Smooth muscle cell of the brain vasculature (primary cell): ENCODE results near the gene TNK1.
"Not testable (repeated sequence)": the region's sequence is repeated elsewhere in the genome, so short reads cannot be mapped to it uniquely, and the experiment has no call there.

Experiments used
- DNase-seq: peaks from one replicate; pipeline ENCODE4 v3.0.0-alpha.2; 2012; ENCODE audit warnings: low read depth, low spot score

TNK1 gene

DNA sequence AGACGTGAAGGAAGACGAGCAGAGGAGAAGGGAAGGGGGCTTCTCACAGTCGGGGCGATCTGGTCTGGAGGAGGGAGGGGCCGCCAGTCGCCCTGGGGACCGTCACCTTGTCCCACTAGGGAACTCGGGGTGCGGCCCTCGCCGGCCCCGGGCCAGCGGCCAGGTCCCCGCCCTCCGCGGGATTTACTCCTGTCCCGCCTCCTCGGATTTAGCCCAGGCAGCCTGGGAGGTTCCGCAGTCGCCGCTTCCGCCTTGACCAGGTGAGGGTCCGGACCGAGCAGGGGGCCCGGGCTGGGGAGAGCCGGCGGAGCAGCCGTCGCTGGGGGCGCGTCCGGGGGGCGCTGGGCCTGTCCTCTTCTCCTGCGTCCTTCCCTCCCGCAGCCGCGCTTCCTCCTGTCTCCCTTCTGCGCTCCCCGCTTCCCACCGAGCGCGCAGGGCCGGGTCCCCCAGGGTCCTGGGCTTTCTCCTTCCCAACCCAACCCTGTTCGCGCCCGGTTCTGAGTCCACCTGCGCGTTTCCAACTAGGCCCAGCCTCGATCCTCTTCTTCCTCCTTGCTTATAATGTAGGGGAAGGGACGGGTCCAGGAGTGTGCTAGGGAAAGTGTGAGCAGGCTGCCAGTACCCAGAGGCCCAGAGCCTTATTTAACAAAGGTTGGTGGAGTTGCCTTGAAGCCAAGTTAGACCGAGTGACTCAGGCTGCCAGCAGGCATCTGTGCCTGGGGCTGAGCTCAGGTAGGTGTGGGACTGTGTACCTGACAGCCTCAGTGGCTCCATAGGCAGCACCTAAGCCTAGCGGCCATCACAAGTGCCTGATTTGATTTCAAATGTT, at the start of gene TNK1:
Gene TNK1, plus strand, starts transcription at position 235 of the 829 bp plus-strand sequence. CDS start 1,838 bp downstream, outside the sequence.
- DNase-seq = no peak

GRCh38 chr17:7332111-7332510, 48.8 kb upstream of the TNK1 start:
- DNase-seq = no peak

DNA sequence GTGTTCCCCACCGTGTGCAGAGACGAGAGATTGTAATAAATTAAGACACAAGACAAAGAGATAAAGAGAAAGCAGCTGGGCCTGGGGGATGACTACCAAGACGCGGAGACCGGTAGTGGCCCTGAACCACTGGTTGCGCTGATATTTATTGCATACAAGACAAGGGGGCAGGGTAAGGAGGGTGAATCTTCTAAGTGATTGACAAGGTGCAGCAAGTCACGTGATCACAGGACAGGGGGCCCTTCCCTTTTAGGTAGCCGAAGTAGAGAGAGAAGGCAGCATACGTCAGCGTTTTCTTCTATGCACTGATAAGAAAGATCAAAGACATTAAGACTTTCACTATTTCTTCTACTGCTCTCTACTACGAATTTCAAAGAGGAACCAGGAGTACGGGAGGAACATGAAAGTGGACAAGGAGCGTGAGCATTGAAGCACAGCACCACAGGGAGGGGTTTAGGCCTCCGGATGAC, 48.3 kb upstream of the TNK1 start:
- not testable (repeated sequence) for DNase-seq

GRCh38 chr17:7334938-7335538, 45.9 kb upstream of the TNK1 start:
- DNase-seq = no peak

DNA sequence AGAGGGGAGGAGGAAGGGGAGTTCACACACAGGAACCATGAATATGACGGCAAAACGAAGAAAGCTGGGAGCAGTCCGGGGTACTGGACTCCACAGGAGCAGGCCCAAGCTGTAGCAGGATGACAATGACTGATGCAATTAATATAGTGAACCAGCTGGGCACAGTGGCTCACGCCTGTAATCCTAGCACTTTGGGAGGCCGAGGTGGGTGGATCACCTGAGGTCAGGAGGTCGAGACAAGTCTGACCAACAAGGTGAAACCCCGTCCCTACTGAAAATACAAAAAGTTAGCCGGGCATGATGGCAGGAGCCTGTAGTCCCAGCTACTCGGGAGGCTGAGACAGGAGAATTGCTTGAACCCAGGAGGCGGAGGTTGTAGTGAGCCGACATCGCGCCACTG, 45.1 kb upstream of the TNK1 start:
- DNase-seq = not testable (repeated sequence)

GRCh38 chr17:7336240-7337175, 44.4 kb upstream of the TNK1 start, which contains the start of gene ACAP1:
Gene ACAP1 (plus strand): TSS chr17:7336529. CDS start chr17:7336735, 206 bp downstream.
- DNase-seq = no peak

DNA sequence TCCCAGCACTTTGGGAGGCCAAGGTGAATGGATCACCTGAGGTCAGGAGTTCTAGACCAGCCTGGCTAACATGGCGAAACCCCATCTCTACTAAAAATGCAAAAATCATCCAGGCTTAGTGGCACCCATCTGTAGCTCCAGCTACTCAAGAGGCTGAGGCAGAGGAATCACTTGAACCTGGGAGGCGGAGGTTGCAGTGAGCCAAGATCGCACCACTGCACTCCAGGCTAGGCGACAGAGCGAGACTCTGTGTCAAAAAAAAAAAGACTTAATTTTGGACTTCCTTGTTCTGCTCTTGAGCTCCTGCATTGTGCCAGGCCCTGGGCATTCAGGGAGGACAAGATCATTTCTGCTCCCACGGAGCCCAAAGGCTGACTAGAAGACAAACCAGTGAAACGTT, 43.3 kb upstream of the TNK1 start:
- DNase-seq = not testable (repeated sequence)

GRCh38 chr17:7340179-7340578, 40.7 kb upstream of the TNK1 start:
- DNase-seq = no peak

- DNase-seq = no peak
These were observed 39.0 kb upstream of the TNK1 start for GRCh38 chr17:7341842-7342241.

- DNase-seq = no peak
These were observed 37.6 kb upstream of the TNK1 start for GRCh38 chr17:7343250-7343649.

DNA sequence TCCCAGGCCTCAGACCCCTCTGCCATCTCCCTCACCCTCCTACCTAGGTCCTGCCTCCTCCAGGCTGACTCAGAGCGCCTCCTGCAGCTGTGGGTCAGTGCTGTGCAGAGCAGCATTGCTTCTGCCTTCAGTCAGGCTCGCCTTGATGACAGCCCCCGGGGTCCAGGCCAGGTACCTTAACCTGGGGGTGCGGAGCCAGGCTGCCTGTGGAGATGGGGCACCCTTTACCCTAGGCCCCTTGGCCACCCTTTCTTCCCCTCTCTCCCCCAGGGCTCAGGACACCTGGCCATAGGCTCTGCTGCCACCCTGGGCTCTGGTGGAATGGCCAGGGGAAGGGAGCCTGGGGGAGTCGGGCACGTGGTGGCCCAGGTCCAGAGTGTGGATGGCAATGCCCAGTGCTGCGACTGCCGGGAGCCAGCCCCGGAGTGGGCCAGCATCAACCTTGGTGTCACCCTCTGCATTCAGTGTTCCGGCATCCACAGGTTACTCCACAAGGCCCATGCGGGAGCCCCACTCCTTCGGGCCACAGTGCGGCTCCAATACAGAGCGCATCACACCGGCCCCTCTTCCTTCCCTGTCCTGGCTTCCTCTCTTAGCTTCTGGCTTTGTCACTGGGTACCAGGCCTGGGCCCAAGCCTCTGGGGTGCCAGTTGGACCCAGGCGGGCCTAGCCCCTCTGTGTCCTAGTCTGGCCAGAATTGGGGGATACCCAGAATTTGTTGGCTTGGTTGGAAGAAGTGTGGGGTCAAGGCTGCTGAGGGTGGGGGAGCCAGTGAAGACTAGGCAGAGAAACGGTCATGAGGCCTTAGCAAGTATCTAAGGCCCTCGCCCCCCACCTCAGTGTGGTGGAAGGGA, 33.9 kb upstream of the TNK1 start:
- DNase-seq = no peak

DNA sequence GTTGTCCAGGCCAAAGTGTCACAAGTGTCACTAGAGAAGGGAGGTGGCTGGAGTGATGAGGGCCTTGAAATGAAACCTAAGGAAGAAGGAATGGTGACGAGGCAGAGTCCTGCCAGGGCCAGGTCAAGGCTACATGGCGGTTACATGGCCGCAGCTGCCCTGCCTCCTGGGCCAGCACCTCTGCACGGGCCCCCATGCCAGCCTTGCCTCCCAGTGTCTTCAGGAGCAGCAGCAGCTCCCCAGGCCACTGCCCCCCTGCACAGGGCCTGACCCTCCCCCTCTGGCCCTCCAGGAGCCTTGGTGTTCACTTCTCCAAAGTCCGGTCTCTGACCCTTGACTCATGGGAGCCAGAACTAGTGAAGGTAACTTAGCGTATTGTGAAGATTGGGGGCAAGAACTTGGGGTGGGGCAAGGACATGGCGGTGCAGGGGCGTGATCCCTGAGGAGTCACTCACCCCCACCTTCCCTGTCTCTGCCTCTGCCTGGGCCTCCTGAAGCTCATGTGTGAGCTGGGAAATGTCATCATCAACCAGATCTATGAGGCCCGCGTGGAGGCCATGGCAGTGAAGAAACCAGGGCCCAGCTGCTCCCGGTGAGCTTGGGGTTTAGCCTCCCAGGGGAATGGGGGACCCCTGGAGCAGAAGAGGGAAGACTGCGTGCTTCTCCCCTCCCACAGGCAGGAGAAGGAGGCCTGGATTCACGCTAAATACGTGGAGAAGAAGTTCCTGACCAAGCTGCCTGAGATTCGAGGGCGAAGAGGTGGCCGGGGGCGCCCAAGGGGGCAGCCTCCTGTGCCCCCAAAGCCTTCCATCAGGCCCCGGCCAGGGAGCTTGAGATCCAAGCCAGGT, 33.0 kb upstream of the TNK1 start:
- no peak for DNase-seq

DNA sequence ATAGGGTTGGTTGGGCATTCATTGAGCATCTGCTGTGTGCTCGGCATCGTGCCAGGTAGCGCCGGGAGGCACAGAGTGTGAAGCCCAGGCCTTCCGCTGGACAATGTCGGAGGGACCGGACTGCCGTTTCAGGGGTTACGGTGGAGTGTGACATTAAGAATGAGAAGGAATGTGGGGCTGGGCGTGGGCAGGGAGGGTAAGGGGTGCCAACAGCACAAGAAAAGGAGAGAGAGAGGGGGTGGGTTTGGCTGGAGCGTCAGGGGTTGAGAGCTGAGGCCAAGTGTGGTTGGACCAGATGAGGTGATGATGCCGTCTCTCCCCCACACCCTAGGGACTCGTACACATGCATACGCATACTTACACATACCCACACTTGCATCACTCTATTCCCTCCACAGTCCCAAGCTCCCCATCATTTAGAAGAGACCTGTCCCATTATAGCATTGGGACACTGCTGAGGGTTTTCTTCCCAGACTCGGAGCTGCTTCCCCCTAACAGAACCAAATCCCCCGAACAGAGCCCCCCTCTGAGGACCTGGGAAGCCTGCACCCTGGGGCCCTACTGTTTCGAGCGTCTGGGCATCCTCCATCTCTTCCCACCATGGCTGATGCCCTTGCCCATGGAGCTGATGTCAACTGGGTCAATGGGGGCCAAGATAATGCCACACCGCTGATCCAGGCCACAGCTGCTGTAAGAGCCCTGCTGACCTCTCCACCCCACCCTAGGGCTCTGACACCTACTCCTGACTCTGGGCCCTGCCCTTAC, 32.2 kb upstream of the TNK1 start:
- DNase-seq = no peak

DNA sequence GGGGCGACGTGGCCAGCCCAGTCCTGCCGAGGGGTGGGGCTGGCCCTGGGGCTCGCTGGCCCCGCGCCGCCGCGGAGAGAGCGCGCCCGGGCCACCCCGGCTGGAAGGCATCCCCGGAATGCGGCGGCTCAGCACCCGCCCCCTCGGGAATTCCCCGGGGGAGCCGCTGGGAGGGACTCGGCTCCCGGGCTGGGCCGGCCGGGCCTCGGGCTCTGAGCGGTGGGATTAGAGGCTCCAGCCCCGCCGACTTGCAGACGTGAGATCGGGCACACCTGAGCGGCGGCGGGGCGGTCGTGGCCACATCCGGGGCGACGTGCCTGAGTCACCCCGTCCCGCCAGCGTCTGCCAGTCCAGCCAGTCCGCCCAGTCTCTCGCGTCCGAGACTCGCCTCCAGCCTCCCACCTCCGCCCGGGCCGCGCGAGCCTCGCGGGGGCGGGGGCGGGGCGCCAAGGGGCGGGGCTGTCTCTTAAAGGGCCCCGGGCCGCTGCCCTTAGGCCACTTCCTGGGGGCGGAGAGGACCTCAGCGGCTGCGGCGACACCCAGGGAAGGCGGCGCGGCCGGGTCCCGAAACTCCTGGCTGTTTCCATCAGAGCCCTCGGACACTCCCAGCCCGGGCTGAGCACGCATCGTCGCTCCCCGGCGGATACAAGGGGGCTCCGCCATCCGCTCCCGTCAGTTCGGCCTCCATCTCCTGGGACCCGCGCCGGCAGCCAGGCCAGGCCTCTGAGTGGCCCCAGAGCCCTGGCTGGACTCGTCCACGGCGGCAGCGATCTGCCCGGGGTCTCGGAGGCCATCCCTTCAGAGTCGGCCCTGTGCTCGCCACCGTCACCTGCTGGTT, 29.0 kb upstream of the TNK1 start, which contains the start of gene KCTD11:
Gene KCTD11, plus strand, starts transcription at position 498 of the 838 bp plus-strand sequence.
- peak; percentile 37 for DNase-seq

DNA sequence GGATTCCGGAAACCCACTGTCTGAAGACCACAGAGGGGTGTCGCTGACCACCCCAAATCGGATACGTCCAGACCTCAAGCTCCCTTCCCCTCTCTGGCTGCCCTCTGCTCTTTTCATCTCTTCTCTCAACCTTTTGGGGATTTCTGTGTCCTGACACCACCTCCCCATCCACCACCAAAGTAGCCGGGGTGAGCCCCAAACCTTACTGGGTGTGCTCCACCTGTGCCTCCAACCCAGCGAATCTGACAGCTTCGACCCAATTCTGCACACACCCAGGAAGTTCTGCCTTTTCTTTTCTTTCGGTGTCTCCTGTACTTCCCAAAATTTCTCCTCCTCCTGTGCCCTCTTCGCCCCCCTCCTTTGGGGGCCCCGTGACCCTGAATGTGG, 28.4 kb upstream of the TNK1 start:
- no peak for DNase-seq

GRCh38 chr17:7352910-7353635, 27.8 kb upstream of the TNK1 start:
- no peak for DNase-seq

GRCh38 chr17:7354262-7354843, 26.5 kb upstream of the TNK1 start:
- DNase-seq = no peak
